ENCODE measurements around the gene SLC35F3. TPM values are rescaled to one million over a fixed set of nuclear protein-coding genes. Genes with fewer than 3 reads are reported as not detected.

The SLC35F3 gene
- total RNA-seq, 1 experiment from 2014 or later, result not detected

DNA sequence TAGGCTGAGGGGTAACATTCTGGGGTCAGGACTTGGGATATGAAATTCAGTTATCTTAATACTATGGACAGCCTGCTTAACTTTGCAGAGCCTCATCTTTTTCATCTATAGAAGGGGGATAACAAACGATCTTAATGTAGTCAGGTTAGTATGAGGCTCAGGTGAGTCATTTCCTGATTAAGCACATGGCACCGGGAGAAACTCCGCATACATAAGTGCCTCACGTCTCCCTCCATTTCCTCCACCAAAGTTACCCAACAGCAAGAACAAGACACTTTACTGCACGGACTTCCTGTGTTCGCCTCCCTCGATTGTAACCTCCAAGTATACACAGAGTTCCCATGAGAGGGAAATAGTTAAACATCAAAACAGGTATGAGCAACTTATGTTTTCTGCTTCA, 356.1 kb downstream of the SLC35F3 start:
- no peaks in the 10 kb centered on the region for H3K4me1 ChIP-seq
- no TSS peak for BruUV-seq (replicated peaks)
- no peak for DNase-seq
- no peaks in the 10 kb centered on the region for H3K36me3 ChIP-seq (ENCODE audit: control insufficient read depth, insufficient read depth, low read length)
- Mint-ChIP-seq H3K4me3 (ENCODE audit: unreplicated experiment) (no peak overlapping the region), H3K27ac (ENCODE audit: unreplicated experiment) (no peak overlapping the region), H3K36me3 (ENCODE audit: insufficient read depth, unreplicated experiment) (no peaks in the 10 kb centered on the region), H3K4me1 (ENCODE audit: low read depth, unreplicated experiment) (peaks cover 5% of the 10 kb centered on the region), H3K9me3 (ENCODE audit: unreplicated experiment) (peaks cover 18% of the 10 kb centered on the region), H3K27me3 (ENCODE audit: insufficient read depth, unreplicated experiment) (peaks cover 21% of the 10 kb centered on the region)
- TF ChIP-seq, protein P1, sequence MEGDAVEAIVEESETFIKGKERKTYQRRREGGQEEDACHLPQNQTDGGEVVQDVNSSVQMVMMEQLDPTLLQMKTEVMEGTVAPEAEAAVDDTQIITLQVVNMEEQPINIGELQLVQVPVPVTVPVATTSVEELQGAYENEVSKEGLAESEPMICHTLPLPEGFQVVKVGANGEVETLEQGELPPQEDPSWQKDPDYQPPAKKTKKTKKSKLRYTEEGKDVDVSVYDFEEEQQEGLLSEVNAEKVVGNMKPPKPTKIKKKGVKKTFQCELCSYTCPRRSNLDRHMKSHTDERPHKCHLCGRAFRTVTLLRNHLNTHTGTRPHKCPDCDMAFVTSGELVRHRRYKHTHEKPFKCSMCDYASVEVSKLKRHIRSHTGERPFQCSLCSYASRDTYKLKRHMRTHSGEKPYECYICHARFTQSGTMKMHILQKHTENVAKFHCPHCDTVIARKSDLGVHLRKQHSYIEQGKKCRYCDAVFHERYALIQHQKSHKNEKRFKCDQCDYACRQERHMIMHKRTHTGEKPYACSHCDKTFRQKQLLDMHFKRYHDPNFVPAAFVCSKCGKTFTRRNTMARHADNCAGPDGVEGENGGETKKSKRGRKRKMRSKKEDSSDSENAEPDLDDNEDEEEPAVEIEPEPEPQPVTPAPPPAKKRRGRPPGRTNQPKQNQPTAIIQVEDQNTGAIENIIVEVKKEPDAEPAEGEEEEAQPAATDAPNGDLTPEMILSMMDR (IDR thresholded peaks at IDR 0.05; ENCODE audit: insufficient read depth in 1 of 2, low read depth in 1 of 2, low read length in 1 of 2, severe bottlenecking in 1 of 2, unreplicated experiment in 1 of 2), result no peak
- POLR2A ChIA-PET, result no interaction called here
- H3K27me3 ChIP-seq (replicated peaks; ENCODE audit: control insufficient read depth, insufficient read depth, low read length), result peaks cover 2% of the 10 kb centered on the region; the same call in 1 of the 2 replicates
- no peak overlapping the region for H3K4me3 ChIP-seq (ENCODE audit: low read depth, low read length)
- CTCF ChIA-PET, result no interaction called here
- peaks cover 16% of the 10 kb centered on the region for H3K9me3 ChIP-seq
- intact Hi-C loops (cut with micrococcal nuclease; ENCODE audit: unreplicated experiment), result no loop called here

DNA sequence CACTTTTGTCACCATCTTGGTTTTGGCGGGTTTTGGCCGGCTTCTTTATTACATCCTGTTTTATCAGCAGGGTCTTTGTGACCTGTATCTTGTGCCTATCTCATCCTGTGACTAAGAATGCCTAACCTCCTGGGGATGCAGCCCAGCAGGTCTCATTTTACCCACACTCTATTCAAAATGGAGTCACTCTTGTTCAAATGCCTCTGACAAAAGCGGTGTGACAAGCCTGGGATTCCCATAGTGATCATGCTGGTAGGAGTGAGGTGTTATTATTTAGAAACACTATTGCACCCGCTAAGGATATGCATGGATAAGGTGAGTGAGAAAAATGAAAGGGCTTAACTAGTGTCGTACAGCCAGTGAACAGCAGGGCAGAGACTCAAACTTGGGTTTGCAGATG, 357.1 kb downstream of the SLC35F3 start:
- Histone ChIP-seq H3K36me3 (ENCODE audit: control insufficient read depth, insufficient read depth, low read length) (no peaks in the 10 kb centered on the region), H3K4me3 (ENCODE audit: low read depth, low read length) (no peak overlapping the region), H3K9me3 (peaks cover 16% of the 10 kb centered on the region), H3K4me1 (no peaks in the 10 kb centered on the region), H3K27me3 (replicated peaks; ENCODE audit: control insufficient read depth, insufficient read depth, low read length) (peaks cover 2% of the 10 kb centered on the region; the same call in 1 of the 2 replicates)
- Mint-ChIP-seq H3K36me3 (ENCODE audit: insufficient read depth, unreplicated experiment) (no peaks in the 10 kb centered on the region), H3K4me1 (ENCODE audit: low read depth, unreplicated experiment) (peaks cover 5% of the 10 kb centered on the region), H3K27me3 (ENCODE audit: insufficient read depth, unreplicated experiment) (peaks cover 24% of the 10 kb centered on the region), H3K4me3 (ENCODE audit: unreplicated experiment) (no peak overlapping the region), H3K27ac (ENCODE audit: unreplicated experiment) (no peak overlapping the region), H3K9me3 (ENCODE audit: unreplicated experiment) (peaks cover 18% of the 10 kb centered on the region)
- BruUV-seq (replicated peaks), result no TSS peak
- no peak for DNase-seq
- intact Hi-C loops (cut with micrococcal nuclease; ENCODE audit: unreplicated experiment), result no loop called here
- TF ChIP-seq, protein P1 (IDR thresholded peaks at IDR 0.05; ENCODE audit: insufficient read depth in 1 of 2, low read depth in 1 of 2, low read length in 1 of 2, severe bottlenecking in 1 of 2, unreplicated experiment in 1 of 2), result no peak
- ChIA-PET POLR2A (no interaction called here), CTCF (no interaction called here)

DNA sequence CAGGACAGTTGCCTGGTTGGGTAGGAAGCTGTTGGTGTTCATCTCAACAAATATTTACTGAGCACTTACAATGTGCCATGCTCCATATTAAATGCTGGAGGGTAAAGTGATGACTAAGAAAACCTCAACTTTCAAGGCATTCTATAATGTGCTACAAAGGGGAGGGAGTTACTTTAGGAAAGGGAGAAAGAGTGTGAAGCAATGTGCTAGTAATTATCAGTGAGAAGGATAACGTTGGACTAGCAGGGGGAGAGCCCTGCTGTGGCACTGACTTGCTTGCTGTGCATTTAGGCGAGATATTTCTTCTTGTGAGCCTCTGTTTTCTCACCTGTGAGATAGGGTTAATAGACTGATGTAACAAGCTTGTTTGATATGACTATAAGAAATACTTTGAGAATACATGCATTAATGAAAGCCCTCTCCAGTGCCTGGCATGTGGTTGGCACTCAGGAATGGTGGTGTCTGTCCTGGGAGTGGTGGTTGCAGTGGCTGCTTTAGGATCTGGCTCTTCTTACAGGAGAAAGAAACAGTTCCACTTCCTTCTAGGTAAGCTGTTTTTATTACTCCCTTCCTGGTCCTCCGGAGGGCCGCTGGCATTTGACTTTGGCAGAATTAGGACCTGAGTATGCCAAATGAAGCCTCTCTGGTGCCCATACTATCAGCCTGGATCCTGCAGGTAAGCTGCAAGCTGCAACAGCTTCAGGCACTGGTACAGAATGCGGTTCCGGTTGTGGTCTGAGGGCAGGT, 357.7 kb downstream of the SLC35F3 start:
- Mint-ChIP-seq H3K36me3 (ENCODE audit: insufficient read depth, unreplicated experiment) (no peaks in the 10 kb centered on the region), H3K27me3 (ENCODE audit: insufficient read depth, unreplicated experiment) (peaks cover 24% of the 10 kb centered on the region), H3K4me1 (ENCODE audit: low read depth, unreplicated experiment) (peaks cover 5% of the 10 kb centered on the region), H3K9me3 (ENCODE audit: unreplicated experiment) (peaks cover 13% of the 10 kb centered on the region), H3K27ac (ENCODE audit: unreplicated experiment) (no peak overlapping the region), H3K4me3 (ENCODE audit: unreplicated experiment) (no peak overlapping the region)
- H3K4me3 ChIP-seq (ENCODE audit: low read depth, low read length), result no peak overlapping the region
- POLR2A ChIA-PET, result no interaction called here
- H3K4me1 ChIP-seq, result no peaks in the 10 kb centered on the region
- TF ChIP-seq, protein P1 (IDR thresholded peaks at IDR 0.05; ENCODE audit: insufficient read depth in 1 of 2, low read depth in 1 of 2, low read length in 1 of 2, severe bottlenecking in 1 of 2, unreplicated experiment in 1 of 2), result no peak
- BruUV-seq (replicated peaks), result no TSS peak
- intact Hi-C loops (cut with micrococcal nuclease; ENCODE audit: unreplicated experiment), result no loop called here
- DNase-seq, result no peak
- peaks cover 2% of the 10 kb centered on the region; the same call in 1 of the 2 replicates for H3K27me3 ChIP-seq (replicated peaks; ENCODE audit: control insufficient read depth, insufficient read depth, low read length)
- no peaks in the 10 kb centered on the region for H3K36me3 ChIP-seq (ENCODE audit: control insufficient read depth, insufficient read depth, low read length)
- peaks cover 14% of the 10 kb centered on the region for H3K9me3 ChIP-seq
- CTCF ChIA-PET, result no interaction called here
